OCI-LY7 (cell line): ENCODE data around the gene KISS1R. TPM values are rescaled to one million over a fixed set of nuclear protein-coding genes. Genes with fewer than 3 reads are reported as not detected.

ENCODE experiments used
- BruUV-seq: library from RNA; stranded (reverse); fragments of 400-500 nt; replicated peaks from 2 replicates; lab custom pipeline; 2021; lab: Mats Ljungman, UMichigan
- CTCF ChIA-PET: fragments of 300-600 bp; sonication (Branson Sonifier 250); formaldehyde crosslinking; loops from one replicate; lab custom pipeline; 2022; ENCODE audit warnings: antibody characterized with exemption; ENCODE audit not compliant: unreplicated experiment; lab: Charles Lee
- POLR2A ChIA-PET: fragments of 300-600 bp; sonication (Branson Sonifier 250); formaldehyde crosslinking; loops from one replicate; lab custom pipeline; 2022; ENCODE audit warnings: antibody characterized with exemption; lab: Charles Lee
- DNase-seq: peaks from one replicate; pipeline ENCODE4 v3.0.0-alpha.2; 2015; ENCODE audit warnings: low spot score
- H2AFZ ChIP-seq: fragments of 200-600 bp; sonication (generic), shearing (Covaris generic); 2 replicates; pipeline ENCODE4 v1.6.1; 2014; ENCODE audit warnings: mild to moderate bottlenecking, antibody characterized with exemption, low read length, moderate library complexity
- H3K27ac ChIP-seq: fragments of 200-600 bp; sonication (generic); 2 replicates; pipeline ENCODE4 v1.5.1; 2014; ENCODE audit warnings: mixed run types, low read depth, mild to moderate bottlenecking, moderate library complexity, low read length, inconsistent platforms; ENCODE audit not compliant: poor library complexity, severe bottlenecking
- H3K36me3 ChIP-seq: fragments of 200-600 bp; sonication (generic); 2 replicates; pipeline ENCODE4 v1.6.1; 2014; ENCODE audit warnings: mild to moderate bottlenecking, antibody characterized with exemption, low read length, moderate library complexity, mixed read lengths; ENCODE audit not compliant: insufficient read depth
- H3K4me1 ChIP-seq: fragments of 200-600 bp; sonication (generic); 2 replicates; pipeline ENCODE4 v1.5.1; 2014; ENCODE audit warnings: mild to moderate bottlenecking, low read length; ENCODE audit not compliant: insufficient read depth, poor library complexity, severe bottlenecking
- H3K4me2 ChIP-seq: fragments of 200-600 bp; sonication (generic); 2 replicates; pipeline ENCODE4 v1.6.1; 2014; ENCODE audit warnings: mild to moderate bottlenecking, low read length
- H3K4me3 ChIP-seq: fragments of 200-600 bp; sonication (generic); 2 replicates; pipeline ENCODE4 v1.5.1; 2014; ENCODE audit warnings: mild to moderate bottlenecking, low read depth, low read length; ENCODE audit not compliant: poor library complexity, severe bottlenecking
- H3K79me2 ChIP-seq: fragments of 200-600 bp; sonication (generic); 2 replicates; pipeline ENCODE4 v1.6.1; 2016; ENCODE audit warnings: low read depth, mild to moderate bottlenecking, low read length, moderate library complexity, mixed read lengths; ENCODE audit not compliant: insufficient read depth
- H3K9me2 ChIP-seq: fragments of 200-600 bp; sonication (generic); 2 replicates; pipeline ENCODE4 v1.6.1; 2016; ENCODE audit warnings: mild to moderate bottlenecking, low read length, mixed read lengths; ENCODE audit not compliant: insufficient read depth
- H3K9me3 ChIP-seq: fragments of 200-600 bp; sonication (generic); 2 replicates; pipeline ENCODE4 v1.6.1; 2014; ENCODE audit warnings: mild to moderate bottlenecking, mixed run types, low read length, mixed read lengths
- H4K20me1 ChIP-seq: fragments of 200-600 bp; sonication (generic); 2 replicates; pipeline ENCODE4 v1.6.1; 2014; ENCODE audit warnings: mild to moderate bottlenecking, antibody characterized with exemption, low read length, moderate library complexity, mixed read lengths; ENCODE audit not compliant: insufficient read depth
- EZH2phosphoT487 ChIP-seq: fragments of 200-600 bp; sonication (generic); IDR thresholded peaks from 2 replicates; pipeline ENCODE4 v1.6.1; 2018; ENCODE audit warnings: low read depth, borderline replicate concordance, mild to moderate bottlenecking, mixed run types, antibody characterized with exemption, low read length, moderate library complexity, mixed read lengths
- intact Hi-C: fragments of 100-400 bp; cut with micrococcal nuclease; formaldehyde crosslinking; loops from one replicate; pipeline ENCODE4 v1.10.0; 2022; ENCODE audit not compliant: unreplicated experiment
- total RNA-seq, 2 experiments: library from RNA; depleted of rRNA in 1 of 2; stranded (reverse); fragments of >200 nt in 1 of 2; shearing (Covaris generic) in 1 of 2; gene quantifications; 2 replicates each; pipeline ENCODE4 v1.2.3, GENCODE V29; 2014 to 2022
- TF ChIP-seq, protein P1 (sequence below): fragments of 200-600 bp; sonication (generic); conservative IDR thresholded peaks from 2 replicates; pipeline ENCODE4 v1.5.1; 2014; ENCODE audit warnings: mild to moderate bottlenecking, antibody characterized with exemption, low read length, moderate library complexity, mixed read lengths

The KISS1R gene
- total RNA-seq, 2 experiments from 2014 or later, result not detected

DNA sequence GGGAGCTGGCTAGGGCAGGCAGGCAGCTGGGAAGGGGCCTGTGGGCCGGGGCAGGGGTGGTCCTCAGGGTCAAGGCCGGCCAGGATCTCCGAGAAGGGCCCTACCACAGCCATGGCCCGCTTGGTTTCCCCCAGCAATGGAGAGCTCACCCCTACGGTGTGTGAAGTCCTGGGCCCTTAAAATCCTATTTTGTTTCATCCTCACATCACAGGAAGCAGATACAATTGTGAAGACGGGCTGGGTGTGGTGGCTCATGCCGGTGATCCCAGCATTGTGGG, 15.1 kb upstream of the KISS1R start:
- POLR2A ChIA-PET, result interaction anchor here (0.6 kb wide), 1 partner anchor 43 kb away, joined by 3 read pairs; no protein-coding TSS in a partner anchor
- intact Hi-C loops, result no loop called here
- Histone ChIP-seq H3K27ac (no peak overlapping the region), H3K36me3 (peaks cover 17% of the 10 kb centered on the region; the same call in 1 of the 2 replicates), H3K79me2 (no peaks in the 10 kb centered on the region; the same call in 1 of the 2 replicates), H3K4me1 (peaks cover 39% of the 10 kb centered on the region), H2AFZ (no peak overlapping the region), H4K20me1 (no peaks in the 10 kb centered on the region), H3K9me2 (no peaks in the 10 kb centered on the region), H3K4me3 (no peak overlapping the region), H3K4me2 (no peak overlapping the region), H3K9me3 (no peaks in the 10 kb centered on the region)
- CTCF ChIA-PET, result no interaction called here
- no TSS peak for BruUV-seq
- no peak for DNase-seq
- TF ChIP-seq EZH2phosphoT487, result no peak
- TF ChIP-seq, protein P1, sequence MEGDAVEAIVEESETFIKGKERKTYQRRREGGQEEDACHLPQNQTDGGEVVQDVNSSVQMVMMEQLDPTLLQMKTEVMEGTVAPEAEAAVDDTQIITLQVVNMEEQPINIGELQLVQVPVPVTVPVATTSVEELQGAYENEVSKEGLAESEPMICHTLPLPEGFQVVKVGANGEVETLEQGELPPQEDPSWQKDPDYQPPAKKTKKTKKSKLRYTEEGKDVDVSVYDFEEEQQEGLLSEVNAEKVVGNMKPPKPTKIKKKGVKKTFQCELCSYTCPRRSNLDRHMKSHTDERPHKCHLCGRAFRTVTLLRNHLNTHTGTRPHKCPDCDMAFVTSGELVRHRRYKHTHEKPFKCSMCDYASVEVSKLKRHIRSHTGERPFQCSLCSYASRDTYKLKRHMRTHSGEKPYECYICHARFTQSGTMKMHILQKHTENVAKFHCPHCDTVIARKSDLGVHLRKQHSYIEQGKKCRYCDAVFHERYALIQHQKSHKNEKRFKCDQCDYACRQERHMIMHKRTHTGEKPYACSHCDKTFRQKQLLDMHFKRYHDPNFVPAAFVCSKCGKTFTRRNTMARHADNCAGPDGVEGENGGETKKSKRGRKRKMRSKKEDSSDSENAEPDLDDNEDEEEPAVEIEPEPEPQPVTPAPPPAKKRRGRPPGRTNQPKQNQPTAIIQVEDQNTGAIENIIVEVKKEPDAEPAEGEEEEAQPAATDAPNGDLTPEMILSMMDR, result no peak

DNA sequence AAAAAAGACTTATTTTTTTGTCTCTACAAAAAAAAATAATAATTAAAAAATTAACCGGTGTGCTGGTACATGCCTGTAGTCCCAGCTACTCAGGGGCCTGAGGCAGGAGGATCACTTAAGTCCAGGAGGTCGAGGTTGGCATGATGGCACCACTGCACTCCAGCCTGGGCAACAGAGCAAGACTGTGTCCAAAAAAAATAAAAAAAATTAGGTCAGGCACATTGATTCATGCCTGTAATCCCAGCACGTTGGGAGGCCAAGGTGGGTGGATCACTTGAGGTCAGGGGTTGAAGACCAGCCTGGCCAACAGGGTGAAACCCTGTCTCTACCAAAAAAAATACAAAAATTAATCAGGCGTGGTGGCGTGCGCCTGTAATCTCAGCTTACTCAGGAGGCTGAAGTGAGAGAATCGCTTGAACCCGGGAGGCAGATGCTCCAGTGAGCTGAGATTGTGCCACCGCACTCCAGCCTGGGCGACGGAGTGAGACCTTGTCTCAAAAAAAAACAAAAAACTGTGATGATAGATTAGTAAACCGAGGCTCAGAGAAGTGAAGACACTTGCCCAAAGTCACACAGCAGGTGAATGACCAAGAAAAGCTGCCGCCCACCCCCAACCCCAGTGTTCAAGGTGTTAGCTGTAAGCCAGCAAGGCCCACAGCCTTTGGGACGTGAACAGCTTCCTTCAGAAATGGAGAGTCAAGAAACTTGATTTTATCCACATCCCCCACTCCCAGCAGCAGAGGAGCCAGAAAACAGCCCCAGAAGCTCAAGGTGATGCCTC, 14.5 kb upstream of the KISS1R start:
- no TSS peak for BruUV-seq
- Histone ChIP-seq H3K4me1 (peaks cover 45% of the 10 kb centered on the region), H3K9me2 (no peaks in the 10 kb centered on the region), H2AFZ (no peak overlapping the region), H3K4me3 (no peak overlapping the region), H3K36me3 (peaks cover 17% of the 10 kb centered on the region; the same call in 1 of the 2 replicates), H4K20me1 (no peaks in the 10 kb centered on the region), H3K27ac (no peak overlapping the region), H3K9me3 (no peaks in the 10 kb centered on the region), H3K4me2 (no peak overlapping the region), H3K79me2 (peaks cover 3% of the 10 kb centered on the region; the same call in 1 of the 2 replicates)
- TF ChIP-seq EZH2phosphoT487, result no peak
- TF ChIP-seq, protein P1, result no peak
- ChIA-PET CTCF (no interaction called here), POLR2A (interaction anchor here (0.6 to 0.8 kb wide), 2 partner anchors 9 to 43 kb away, joined by 3 read pairs; partner anchors contain the start of genes MED16 and RNU6-9)
- intact Hi-C loops, result no loop called here
- DNase-seq, result no peak

GRCh38 chr19:903266-903797, 13.8 kb upstream of the KISS1R start:
- BruUV-seq, result no TSS peak
- intact Hi-C loops, result no loop called here
- no peak overlapping the region for H2AFZ ChIP-seq
- no peaks in the 10 kb centered on the region for H3K9me3 ChIP-seq
- H4K20me1 ChIP-seq, result no peaks in the 10 kb centered on the region
- no peak overlapping the region for H3K4me3 ChIP-seq
- H3K27ac ChIP-seq, result no peak overlapping the region
- H3K4me1 ChIP-seq, result peaks cover 51% of the 10 kb centered on the region
- TF ChIP-seq, protein P1, result no peak
- TF ChIP-seq EZH2phosphoT487, result no peak
- H3K79me2 ChIP-seq, result peaks cover 10% of the 10 kb centered on the region; the same call in 1 of the 2 replicates
- H3K36me3 ChIP-seq, result peaks cover 17% of the 10 kb centered on the region; the same call in 1 of the 2 replicates
- H3K4me2 ChIP-seq, result no peak overlapping the region
- POLR2A ChIA-PET, result interaction anchor here (0.8 kb wide), 1 partner anchor 10 kb away, joined by 3 read pairs; the partner anchor contains the start of genes MED16 and RNU6-9
- DNase-seq, result no peak
- no peaks in the 10 kb centered on the region for H3K9me2 ChIP-seq
- CTCF ChIA-PET, result no interaction called here
